Lower lobe of right lung (tissue), 2 donors: Measurements from ENCODE around the gene GLYAT. TPM values are rescaled to one million over a fixed set of nuclear protein-coding genes. Genes with fewer than 3 reads are reported as not detected.
A peak's percentile ranks its signal among the peaks of the same experiment; 100 is the strongest.
"Not testable (repeated sequence)": the region's sequence is repeated elsewhere in the genome, so short reads cannot be mapped to it uniquely, and the experiment has no call there.

ENCODE experiments used
- ATAC-seq, 2 donors: fragments of 200-7000 bp; cut with Tn5 transposase; one replicate each; pipeline ENCODE4 v1.9.1; 2020 to 2022; ENCODE audit warnings: mild to moderate bottlenecking in 2 of 2, moderate library complexity in 2 of 2
- DNase-seq: peaks from one replicate; pipeline ENCODE4 v3.0.0-alpha.2; 2020
- H3K27ac ChIP-seq: fragments of 200-600 bp; one replicate; pipeline ENCODE4 v1.8.0; 2022
- H3K27me3 ChIP-seq: fragments of 200-600 bp; one replicate; pipeline ENCODE4 v1.8.0; 2022; ENCODE audit warnings: low read depth
- H3K36me3 ChIP-seq: fragments of 200-600 bp; one replicate; pipeline ENCODE4 v1.8.0; 2022; ENCODE audit warnings: mild to moderate bottlenecking
- H3K4me1 ChIP-seq: fragments of 200-600 bp; one replicate; pipeline ENCODE4 v1.8.0; 2022
- H3K4me3 ChIP-seq: fragments of 200-600 bp; one replicate; pipeline ENCODE4 v1.8.0; 2022; ENCODE audit warnings: mild to moderate bottlenecking
- H3K9me3 ChIP-seq: fragments of 200-600 bp; one replicate; pipeline ENCODE4 v1.8.0; 2022
- CTCF ChIP-seq: fragments of 200-600 bp; IDR thresholded peaks from one replicate; pipeline ENCODE4 v1.8.0; 2022; ENCODE audit warnings: antibody characterized with exemption, mild to moderate bottlenecking
- intact Hi-C: fragments of 100-400 bp; cut with DNase I; formaldehyde crosslinking; loops from one replicate; pipeline ENCODE4 v1.11.0; 2022
- total RNA-seq: library from RNA; stranded (reverse); fragmentation: NEBNext Ultra II Directional; extraction: Animal tissue kit (Norgen Biotek cat#: 25700); gene quantifications from one replicate; pipeline ENCODE4 v1.2.1, GENCODE V29; 2021
- donor health status: DM: no; HTN: yes; CAD: no; lungs with severe emphysema.

Gene GLYAT
- total RNA-seq, 1 donor from 2014 or later = not detected

- Histone ChIP-seq H3K9me3 (peaks cover 5% of the 10 kb centered on the region), H3K4me1 (no peaks in the 10 kb centered on the region), H3K36me3 (no peaks in the 10 kb centered on the region), H3K27me3 (no peaks in the 10 kb centered on the region), H3K27ac (no peak overlapping the region), H3K4me3 (no peak overlapping the region)
- TF ChIP-seq CTCF = no peak
- ATAC-seq (no peak), DNase-seq (no peak)
- intact Hi-C loops = no loop called here
Measured at GRCh38 chr11:58685973-58686722, 45.6 kb downstream of the GLYAT start.

- H3K27ac ChIP-seq, ATAC-seq, H3K4me1 ChIP-seq, H3K9me3 ChIP-seq, DNase-seq, H3K36me3 ChIP-seq, H3K4me3 ChIP-seq, intact Hi-C loops: not testable (repeated sequence)
- peaks cover 13% of the 10 kb centered on the region for H3K27me3 ChIP-seq
Measured at GRCh38 chr11:58682660-58683059, 49.1 kb downstream of the GLYAT start.

- H3K4me1 ChIP-seq, H3K27ac ChIP-seq, H3K9me3 ChIP-seq, DNase-seq, H3K4me3 ChIP-seq, ATAC-seq, H3K36me3 ChIP-seq, intact Hi-C loops: not testable (repeated sequence)
- H3K27me3 ChIP-seq = peaks cover 13% of the 10 kb centered on the region
Measured at GRCh38 chr11:58677536-58677935, 54.2 kb downstream of the GLYAT start.

- DNase-seq (no peak), ATAC-seq (no peak)
- TF ChIP-seq CTCF = no peak
- H3K27me3 ChIP-seq = peaks cover 13% of the 10 kb centered on the region
- H3K36me3 ChIP-seq = no peaks in the 10 kb centered on the region
- intact Hi-C loops = no loop called here
- H3K4me1 ChIP-seq = no peaks in the 10 kb centered on the region
- no peaks in the 10 kb centered on the region for H3K9me3 ChIP-seq
- H3K4me3 ChIP-seq = no peak overlapping the region
- no peak overlapping the region for H3K27ac ChIP-seq
Measured at GRCh38 chr11:58676563-58677135, 55.1 kb downstream of the GLYAT start.

- Histone ChIP-seq H3K27me3 (peaks cover 10% of the 10 kb centered on the region), H3K27ac (no peak overlapping the region), H3K9me3 (no peaks in the 10 kb centered on the region), H3K4me1 (no peaks in the 10 kb centered on the region), H3K36me3 (no peaks in the 10 kb centered on the region), H3K4me3 (no peak overlapping the region)
- ATAC-seq (peak; percentile 84 to 89), DNase-seq (peak; percentile 75)
- intact Hi-C loops = no loop called here
- TF ChIP-seq CTCF = peak; percentile 97
Measured at GRCh38 chr11:58675334-58676155, 56.2 kb downstream of the GLYAT start.

GRCh38 chr11:58674609-58675008, 57.1 kb downstream of the GLYAT start:
- intact Hi-C loops = no loop called here
- no peak overlapping the region for H3K27ac ChIP-seq
- H3K4me3 ChIP-seq = no peak overlapping the region

More at GRCh38 chr11:58674609-58675008, 57.1 kb downstream of the GLYAT start:
- TF ChIP-seq CTCF = no peak
- Histone ChIP-seq H3K36me3 (no peaks in the 10 kb centered on the region), H3K27me3 (peaks cover under 1% of the 10 kb centered on the region), H3K9me3 (no peaks in the 10 kb centered on the region), H3K4me1 (no peaks in the 10 kb centered on the region)
- ATAC-seq (no peak), DNase-seq (no peak)
